ENCODE results near the gene NGDN.
"Not testable (repeated sequence)": the region's sequence is repeated elsewhere in the genome, so short reads cannot be mapped to it uniquely, and the experiment has no call there.

The NGDN gene

GRCh38 chr14:23469127-23469905, at the start of gene NGDN:
Gene NGDN, plus strand, starts transcription at chr14:23469703. Its CDS starts 13 bp downstream, at chr14:23469716.
- peak; percentile 76 for TF ChIP-seq CTCF (conservative IDR thresholded peaks at IDR 0.05; ENCODE audit: low read length)
- DNase-seq (ENCODE audit: low read depth), result peak; percentile 100
- peak within 1 kb of the TSS; percentile 81 for H3K4me3 ChIP-seq (ENCODE audit: low read length)

- DNase-seq (ENCODE audit: low read depth), result no peak
- no peak for TF ChIP-seq CTCF (conservative IDR thresholded peaks at IDR 0.05; ENCODE audit: low read length)
- H3K4me3 ChIP-seq (ENCODE audit: low read length), result no peak overlapping the region
Measured at GRCh38 chr14:23421594-23421993, 47.9 kb upstream of the NGDN start.

GRCh38 chr14:23423657-23424056, 45.8 kb upstream of the NGDN start:
- no peak for DNase-seq (ENCODE audit: low read depth)
- TF ChIP-seq CTCF (conservative IDR thresholded peaks at IDR 0.05; ENCODE audit: low read length), result no peak
- H3K4me3 ChIP-seq (ENCODE audit: low read length), result no peak overlapping the region

- H3K4me3 ChIP-seq (ENCODE audit: low read length), result no peak overlapping the region
- TF ChIP-seq CTCF (conservative IDR thresholded peaks at IDR 0.05; ENCODE audit: low read length), result no peak
- no peak for DNase-seq (ENCODE audit: low read depth)
Measured at GRCh38 chr14:23425169-23425568, 44.3 kb upstream of the NGDN start.

- not testable (repeated sequence) for DNase-seq (ENCODE audit: low read depth); H3K4me3 ChIP-seq (ENCODE audit: low read length)
Measured at GRCh38 chr14:23425798-23426197, 43.7 kb upstream of the NGDN start.

GRCh38 chr14:23428686-23429495, 40.6 kb upstream of the NGDN start:
- DNase-seq (ENCODE audit: low read depth), result no peak
- no peak overlapping the region for H3K4me3 ChIP-seq (ENCODE audit: low read length)
- TF ChIP-seq CTCF (conservative IDR thresholded peaks at IDR 0.05; ENCODE audit: low read length), result no peak

GRCh38 chr14:23430016-23430722, 39.3 kb upstream of the NGDN start:
- no peak for DNase-seq (ENCODE audit: low read depth)
- no peak overlapping the region for H3K4me3 ChIP-seq (ENCODE audit: low read length)
- TF ChIP-seq CTCF (conservative IDR thresholded peaks at IDR 0.05; ENCODE audit: low read length), result no peak

All from AG10803 (cell line).